AG09319 (cell line): ENCODE results near the gene INPP5J.

Experiments used
- DNase-seq: peaks from one replicate; pipeline ENCODE4 v3.0.0-alpha.2; 2010; ENCODE audit warnings: low read depth; ENCODE audit errors: extremely low read depth
- CTCF ChIP-seq: IDR thresholded peaks from 2 replicates; pipeline ENCODE4 v1.5.1; 2011; ENCODE audit warnings: low read depth, mild to moderate bottlenecking, inconsistent platforms, low read length, moderate library complexity

INPP5J gene

DNA sequence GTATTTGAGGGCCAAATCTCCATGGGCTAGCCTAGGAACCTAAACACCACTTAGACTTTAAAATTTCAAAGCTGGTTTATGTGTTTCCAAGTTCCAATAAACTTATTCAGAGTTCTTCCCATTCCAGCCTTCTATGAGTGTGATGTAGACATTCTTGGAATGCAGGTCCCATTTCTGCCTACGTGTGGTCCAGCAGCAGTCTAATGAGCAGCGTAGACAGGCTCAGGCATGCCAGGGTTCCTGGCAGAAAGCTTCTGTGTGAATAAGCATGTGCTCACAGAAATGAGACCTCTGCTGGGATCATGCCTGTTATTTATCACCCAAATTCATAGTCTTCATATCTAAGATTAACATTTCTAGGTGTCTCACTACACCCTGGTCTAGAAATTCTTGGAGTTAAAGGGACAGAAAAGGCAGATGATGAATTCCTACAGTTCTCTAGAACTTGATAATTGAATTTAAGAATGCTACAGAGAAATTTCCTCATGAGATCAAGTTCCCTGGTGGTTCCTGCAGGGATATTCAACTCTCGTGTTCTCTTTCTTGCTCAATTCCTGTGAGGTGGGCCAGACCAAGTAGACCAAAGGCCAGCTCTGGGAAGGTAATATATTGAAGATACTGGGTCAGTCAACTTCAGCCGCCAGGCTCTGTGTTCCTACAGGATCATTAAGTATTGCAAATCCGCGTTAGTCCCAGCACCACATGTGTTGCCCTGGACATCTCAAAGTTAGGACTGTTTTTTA, 54.8 kb downstream of the INPP5J start:
- TF ChIP-seq CTCF = no peak
- DNase-seq = peak; percentile 65

DNA sequence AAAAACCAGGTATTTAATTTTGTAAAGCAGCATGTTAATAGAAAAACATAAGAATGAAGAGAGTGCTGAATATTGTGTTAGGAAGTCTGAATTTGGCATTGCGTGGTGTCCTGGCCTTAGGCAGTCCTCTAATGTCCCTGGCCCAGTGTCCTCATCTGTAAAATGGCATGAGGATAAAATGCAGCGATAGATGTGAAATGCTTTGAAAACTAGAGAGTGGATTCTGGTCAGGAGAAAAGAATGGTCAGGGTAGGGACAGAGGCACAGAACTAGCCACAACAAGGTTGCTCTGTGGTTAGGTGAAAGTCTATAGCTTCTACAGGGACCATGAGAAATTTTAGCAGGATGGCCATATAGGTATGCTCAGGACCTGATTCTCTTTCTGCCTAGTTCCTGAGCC, 56.1 kb downstream of the INPP5J start:
- no peak for DNase-seq
- no peak for TF ChIP-seq CTCF

DNA sequence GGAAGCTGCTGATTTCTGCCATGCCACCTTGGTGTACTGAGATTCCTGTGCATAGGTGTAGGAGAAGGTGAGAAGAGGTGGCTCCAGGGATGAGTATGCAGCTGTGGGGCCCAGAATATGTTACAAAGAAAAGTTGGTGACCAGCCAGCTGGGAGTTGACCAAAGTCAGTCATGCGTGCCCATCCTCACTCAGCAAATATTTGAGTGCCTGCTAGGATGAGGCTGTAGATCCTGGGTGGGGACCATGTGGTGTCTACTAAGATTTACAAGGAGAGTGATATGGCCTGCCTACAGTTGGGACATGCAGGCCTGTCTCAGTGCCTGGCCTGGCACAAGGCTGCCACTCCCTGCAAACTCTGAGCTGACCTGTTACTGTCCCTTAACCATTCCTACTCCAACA, 56.6 kb downstream of the INPP5J start:
- DNase-seq = no peak
- no peak for TF ChIP-seq CTCF

- no peak for TF ChIP-seq CTCF
- DNase-seq = no peak
Observed at GRCh38 chr22:31184015-31184414, 61.2 kb downstream of the INPP5J start.
